ENCODE results near the gene ATG12. TPM values are rescaled to one million over a fixed set of nuclear protein-coding genes. Genes with fewer than 3 reads are reported as not detected.

ATG12 gene
- polyA plus RNA-seq, 1 donor (not counting 4 experiments of a cell fraction or from before 2014, with no cell fraction given), result 90.7 TPM

GRCh38 chr5:115807654-115808052, 33.7 kb downstream of the ATG12 start:
- Histone ChIP-seq H3K36me3 (ENCODE audit: control insufficient read depth in 2 of 2, extremely low read depth in 1 of 2, insufficient read depth in 2 of 2, low read length in 2 of 2) (no peaks in the 10 kb centered on the region), H3K4me1 (ENCODE audit: control insufficient read depth, extremely low read depth, insufficient read depth, low read length) (no peaks in the 10 kb centered on the region), H4K20me1 (ENCODE audit: control insufficient read depth, extremely low read depth, insufficient read depth, low read length) (no peaks in the 10 kb centered on the region), H3K9me1 (ENCODE audit: control insufficient read depth, extremely low read depth, insufficient read depth, low read length) (no peaks in the 10 kb centered on the region), H2AFZ (ENCODE audit: control insufficient read depth, low read length) (no peak overlapping the region), H3K79me2 (ENCODE audit: control insufficient read depth, insufficient read depth, low read length) (no peaks in the 10 kb centered on the region), H3K27me3 (ENCODE audit: control insufficient read depth, extremely low read depth, insufficient read depth, low read length) (no peaks in the 10 kb centered on the region), H3K4me3 (ENCODE audit: control insufficient read depth in 2 of 3, extremely low read depth in 1 of 3, insufficient read depth in 2 of 3, low read depth in 1 of 3, low read length in 3 of 3) (no peak overlapping the region), H3K9me3 (ENCODE audit: control insufficient read depth, low read depth, low read length) (no peaks in the 10 kb centered on the region), H3K27ac (ENCODE audit: control insufficient read depth, insufficient read depth, low read length) (no peak overlapping the region), H3K9ac (ENCODE audit: control insufficient read depth, extremely low read depth, insufficient read depth, low read length) (no peak overlapping the region), H3K4me2 (ENCODE audit: control insufficient read depth, extremely low read depth, insufficient read depth, low read depth, low read length) (no peak overlapping the region)
- no peak for DNase-seq (ENCODE audit: low read depth, low spot score)
- FAIRE-seq, result no peak
- dilution Hi-C loops (cut with MboI; ENCODE audit: extremely low pct_ligation_motif_present, low sequenced_read_pairs), result no loop called here
- no peak for TF ChIP-seq CTCF (optimal IDR thresholded peaks at IDR 0.05 in 1 of 3, IDR thresholded peaks at IDR 0.05 in 1 of 3, conservative IDR thresholded peaks at IDR 0.05 in 1 of 3; ENCODE audit: extremely low read depth in 1 of 3, insufficient read depth in 2 of 3, low read length in 3 of 3)
- no peak for TF ChIP-seq EZH2 (IDR thresholded peaks at IDR 0.05; ENCODE audit: low read length)

GRCh38 chr5:115806986-115807653, 34.2 kb downstream of the ATG12 start:
- Histone ChIP-seq H3K36me3 (ENCODE audit: control insufficient read depth in 2 of 2, extremely low read depth in 1 of 2, insufficient read depth in 2 of 2, low read length in 2 of 2) (no peaks in the 10 kb centered on the region), H3K4me2 (ENCODE audit: control insufficient read depth, extremely low read depth, insufficient read depth, low read depth, low read length) (no peak overlapping the region), H3K27me3 (ENCODE audit: control insufficient read depth, extremely low read depth, insufficient read depth, low read length) (no peaks in the 10 kb centered on the region), H2AFZ (ENCODE audit: control insufficient read depth, low read length) (no peak overlapping the region), H4K20me1 (ENCODE audit: control insufficient read depth, extremely low read depth, insufficient read depth, low read length) (no peaks in the 10 kb centered on the region), H3K79me2 (ENCODE audit: control insufficient read depth, insufficient read depth, low read length) (no peaks in the 10 kb centered on the region), H3K9me1 (ENCODE audit: control insufficient read depth, extremely low read depth, insufficient read depth, low read length) (no peaks in the 10 kb centered on the region), H3K9me3 (ENCODE audit: control insufficient read depth, low read depth, low read length) (no peaks in the 10 kb centered on the region), H3K9ac (ENCODE audit: control insufficient read depth, extremely low read depth, insufficient read depth, low read length) (no peak overlapping the region), H3K4me1 (ENCODE audit: control insufficient read depth, extremely low read depth, insufficient read depth, low read length) (no peaks in the 10 kb centered on the region), H3K27ac (ENCODE audit: control insufficient read depth, insufficient read depth, low read length) (no peak overlapping the region), H3K4me3 (ENCODE audit: control insufficient read depth in 2 of 3, extremely low read depth in 1 of 3, insufficient read depth in 2 of 3, low read depth in 1 of 3, low read length in 3 of 3) (no peak overlapping the region)
- TF ChIP-seq EZH2 (IDR thresholded peaks at IDR 0.05; ENCODE audit: low read length) (no peak), CTCF (optimal IDR thresholded peaks at IDR 0.05 in 1 of 3, IDR thresholded peaks at IDR 0.05 in 1 of 3, conservative IDR thresholded peaks at IDR 0.05 in 1 of 3; ENCODE audit: extremely low read depth in 1 of 3, insufficient read depth in 2 of 3, low read length in 3 of 3) (no peak)
- DNase-seq (ENCODE audit: low read depth, low spot score), result no peak
- FAIRE-seq, result no peak
- dilution Hi-C loops (cut with MboI; ENCODE audit: extremely low pct_ligation_motif_present, low sequenced_read_pairs), result no loop called here

Data from keratinocyte (primary cell).